HepG2 (cell line): ENCODE measurements around the gene GRK6. TPM values are rescaled to one million over a fixed set of nuclear protein-coding genes. Genes with fewer than 3 reads are reported as not detected.

Experiments
- AKAP8 ChIP-seq: sonication (generic); formaldehyde crosslinking; IDR thresholded peaks from 2 replicates; pipeline ENCODE4 v1.5.1; 2020; ENCODE audit warnings: mild to moderate bottlenecking, missing genetic modification reagents
- ATF7 ChIP-seq, 2 experiments: fragments of 450-650 bp in 1 of 2; sonication (generic) in 1 of 2; formaldehyde crosslinking in 1 of 2; IDR thresholded peaks; 2 replicates each; pipeline versions ENCODE4 v1.4.0 to v1.6.1; 2016 to 2020; ENCODE audit warnings: antibody characterized with exemption in 1 of 2, mild to moderate bottlenecking in 1 of 2, missing genetic modification reagents in 1 of 2
- FOSL1 ChIP-seq: sonication (generic); formaldehyde crosslinking; IDR thresholded peaks from 2 replicates; pipeline ENCODE4 v1.9.0; 2021; ENCODE audit warnings: missing genetic modification reagents, borderline replicate concordance
- GABPA ChIP-seq, 2 experiments: IDR thresholded peaks; 2 replicates each; pipeline ENCODE4 v1.6.1; 2011 to 2016; ENCODE audit warnings: low read depth in 2 of 2, low read length in 1 of 2, missing biosample characterization in 1 of 2, missing genetic modification characterization in 1 of 2
- GMEB1 ChIP-seq: sonication (generic); formaldehyde crosslinking; IDR thresholded peaks from 2 replicates; pipeline ENCODE4 v1.5.1; 2020; ENCODE audit warnings: missing genetic modification reagents, mild to moderate bottlenecking, borderline replicate concordance
- IKZF4 ChIP-seq: sonication (generic); formaldehyde crosslinking; IDR thresholded peaks from 2 replicates; pipeline ENCODE4 v1.5.1; 2020; ENCODE audit warnings: borderline replicate concordance, mild to moderate bottlenecking, low read depth, missing genetic modification reagents; ENCODE audit errors: not compliant biosample characterization
- IKZF5 ChIP-seq: IDR thresholded peaks from 2 replicates; pipeline ENCODE4 v1.6.1; 2018; ENCODE audit warnings: missing genetic modification reagents, mild to moderate bottlenecking, missing compliant biosample characterization
- KLF16 ChIP-seq, 2 experiments: sonication (generic) in 1 of 2; formaldehyde crosslinking in 1 of 2; IDR thresholded peaks; 2 replicates each; pipeline versions ENCODE4 v1.6.1 to v1.8.0; 2016 to 2023; ENCODE audit warnings: missing genetic modification reagents in 2 of 2, missing compliant biosample characterization in 1 of 2
- MAFK ChIP-seq, 2 experiments: IDR thresholded peaks in 1 of 2; conservative IDR thresholded peaks in 1 of 2; 2 replicates each; pipeline ENCODE4 v1.6.1; 2011; ENCODE audit warnings: improper control_type of control experiment in 2 of 2, low read length in 2 of 2
- NONO ChIP-seq, 2 experiments: fragments of 450-650 bp in 1 of 2; sonication (generic) in 1 of 2; formaldehyde crosslinking in 1 of 2; IDR thresholded peaks in 1 of 2; conservative IDR thresholded peaks in 1 of 2; 2 replicates each; pipeline versions ENCODE4 v1.6.1 to v1.8.0; 2017 to 2022; ENCODE audit warnings: mild to moderate bottlenecking in 1 of 2, missing genetic modification reagents in 1 of 2, moderate library complexity in 1 of 2
- PATZ1 ChIP-seq: sonication (generic); formaldehyde crosslinking; IDR thresholded peaks from 2 replicates; pipeline ENCODE4 v1.4.0; 2020; ENCODE audit warnings: missing genetic modification reagents
- PHF8 ChIP-seq: sonication (generic); formaldehyde crosslinking; IDR thresholded peaks from 2 replicates; pipeline ENCODE4 v1.5.0; 2020; ENCODE audit warnings: missing genetic modification reagents
- RXRA ChIP-seq: sonication (generic); formaldehyde crosslinking; IDR thresholded peaks from 2 replicates; pipeline ENCODE4 v1.5.1; 2020; ENCODE audit warnings: missing genetic modification reagents
- SOX5 ChIP-seq: IDR thresholded peaks from 2 replicates; pipeline ENCODE4 v1.6.1; 2016; ENCODE audit warnings: borderline replicate concordance
- TBX2 ChIP-seq: sonication (generic); formaldehyde crosslinking; IDR thresholded peaks from 2 replicates; pipeline ENCODE4 v1.5.0; 2020; ENCODE audit warnings: missing genetic modification reagents, mild to moderate bottlenecking, borderline replicate concordance
- TEAD3 ChIP-seq: optimal IDR thresholded peaks from 2 replicates; pipeline ENCODE3; 2016; ENCODE audit warnings: borderline replicate concordance
- TGIF2 ChIP-seq: IDR thresholded peaks from 2 replicates; pipeline ENCODE4 v1.6.1; 2016; ENCODE audit warnings: control low read depth, missing compliant biosample characterization
- XRCC5 ChIP-seq: fragments of 200-400 bp; formaldehyde crosslinking; optimal IDR thresholded peaks from 2 replicates; pipeline ENCODE3; 2017; ENCODE audit warnings: mild to moderate bottlenecking, low read length
- ZBTB2 ChIP-seq: sonication (generic); formaldehyde crosslinking; IDR thresholded peaks from 2 replicates; pipeline ENCODE4 v1.8.0; 2022; ENCODE audit warnings: low read depth, missing genetic modification reagents
- ZNF10 ChIP-seq: sonication (generic); formaldehyde crosslinking; IDR thresholded peaks from 2 replicates; pipeline ENCODE4 v1.4.0; 2020; ENCODE audit warnings: mild to moderate bottlenecking, low read depth, missing genetic modification reagents, borderline replicate concordance
- ZNF430 ChIP-seq: sonication (generic); formaldehyde crosslinking; IDR thresholded peaks from 2 replicates; pipeline ENCODE4 v1.9.0; 2021; ENCODE audit warnings: mild to moderate bottlenecking, missing genetic modification reagents
- ZNF577 ChIP-seq: sonication (generic); formaldehyde crosslinking; IDR thresholded peaks from 2 replicates; pipeline ENCODE4 v1.4.0; 2020; ENCODE audit warnings: mild to moderate bottlenecking, low read depth, missing genetic modification reagents, borderline replicate concordance
- polyA plus RNA-seq, 8 experiments: library from polyadenylated mRNA; depleted of rRNA in 3 of 8; stranded (reverse) in 7 of 8; unstranded in 1 of 8; fragments of >200 nt; fragmentation: Illumina TruSeq in 4 of 8; extraction: Trizol in 4 of 8; gene quantifications; 2 replicates each; pipeline versions ENCODE4 v1.2.1 to v1.2.3, GENCODE V29; 2011 to 2016; ENCODE audit warnings: low read depth in 4 of 8, missing spikeins in 1 of 8, mixed read lengths in 1 of 8; ENCODE audit not compliant: insufficient read depth in 1 of 8
- total RNA-seq, 5 experiments: library from RNA; depleted of rRNA; stranded (reverse); fragments of >200 nt; fragmentation: Illumina TruSeq; extraction: Trizol; gene quantifications; 2 replicates each; pipeline ENCODE4 v1.2.3, GENCODE V29; 2016; ENCODE audit warnings: low read depth in 1 of 5

GRK6 gene
- total and polyA plus RNA-seq, 2 of the 13 experiments (the other 11 are each of a cell fraction or from before 2014, with no cell fraction given): 13.2 to 19.9 TPM

- 0 out of 2 replicates have a peak, but pooled peaks have one; percentile 33 for TF ChIP-seq GMEB1
- peak; percentile 53 to 70; a peak in 2 of 4 replicates for TF ChIP-seq MAFK (conservative IDR thresholded peaks at IDR 0.05 in 1 of 2, IDR thresholded peaks at IDR 0.05 in 1 of 2; ENCODE audit: low read length in 2 of 2)
- peak in 1 of 2 experiments; percentile 76; a peak in 2 of 4 replicates for TF ChIP-seq KLF16 (CRISPR knock-in tag; IDR thresholded peaks at IDR 0.05)
- TF ChIP-seq RXRA (CRISPR knock-in tag): peak; percentile 90
- peak; percentile 64; the same call in 1 of the 2 replicates for TF ChIP-seq AKAP8 (CRISPR knock-in tag)
- TF ChIP-seq SOX5 (CRISPR knock-in tag): peak; percentile 95
- TF ChIP-seq IKZF4: peak; percentile 36
- TF ChIP-seq XRCC5: peak; percentile 60
- TF ChIP-seq PHF8: peak; percentile 55; the same call in 1 of the 2 replicates
- no peak for TF ChIP-seq GABPA (IDR thresholded peaks at IDR 0.05; ENCODE audit: low read depth, low read length)
- TF ChIP-seq GABPA (CRISPR knock-in tag; IDR thresholded peaks at IDR 0.05; ENCODE audit: low read depth): peak; percentile 29; the same call in 1 of the 2 replicates
- peak; percentile 58 for TF ChIP-seq TEAD3
- TF ChIP-seq FOSL1 (CRISPR knock-in tag): peak; percentile 61; the same call in 1 of the 2 replicates
- TF ChIP-seq TGIF2 (CRISPR knock-in tag): peak; percentile 81
- no peak for TF ChIP-seq ZNF10 (CRISPR knock-in tag)
- TF ChIP-seq TBX2 (CRISPR knock-in tag): peak; percentile 62; the same call in 1 of the 2 replicates
- TF ChIP-seq ZBTB2 (CRISPR knock-in tag): 0 out of 2 replicates have a peak, but pooled peaks have one; percentile 40
- no peak for TF ChIP-seq ATF7 (IDR thresholded peaks at IDR 0.05)
- 0 out of 2 replicates have a peak, but pooled peaks have one; percentile 58 for TF ChIP-seq ATF7 (CRISPR knock-in tag; IDR thresholded peaks at IDR 0.05)
- peak; percentile 74 for TF ChIP-seq PATZ1 (CRISPR knock-in tag)
- no peak for TF ChIP-seq ZNF577
- peak; percentile 62; the same call in 1 of the 2 replicates for TF ChIP-seq ZNF430 (CRISPR knock-in tag)
- TF ChIP-seq IKZF5: peak; percentile 63; the same call in 1 of the 2 replicates
- TF ChIP-seq NONO (IDR thresholded peaks at IDR 0.05): no peak
- peak; percentile 70 for TF ChIP-seq NONO (CRISPR knock-in tag; conservative IDR thresholded peaks at IDR 0.05)
These were observed 21.3 kb downstream of the GRK6 start (continued) for GRCh38 chr5:177447611-177448243.
